Parietal lobe (tissue), 1 donor: ENCODE measurements around the gene PEF1. TPM values are rescaled to one million over a fixed set of nuclear protein-coding genes. Genes with fewer than 3 reads are reported as not detected.

ENCODE experiments used
- total RNA-seq: library from RNA; depleted of rRNA; stranded (reverse); fragments of >200 nt; gene quantifications from one replicate; pipeline ENCODE4 v1.2.3, GENCODE V29; 2014

PEF1 gene
- total RNA-seq: 35.7 TPM

GRCh38 chr1:31644560-31645273 lies at the start of gene PEF1:
Gene PEF1, minus strand, starts transcription at chr1:31644876. Its CDS starts 12 bp downstream, at chr1:31644864.

GRCh38 chr1:31617218-31617915 lies 27.3 kb downstream of the PEF1 start, which contains the start of gene HCRTR1:
Gene HCRTR1, plus strand, starts transcription at chr1:31617689. Its CDS starts 1,504 bp downstream, at chr1:31619193.

Other genes starting within 250 kb of the PEF1 start
- gene SERINC2, start 231.7 kb downstream of the PEF1 start, total RNA-seq: 2.2 TPM
- 1.6 TPM for gene TINAGL1, start 68.4 kb downstream of the PEF1 start, total RNA-seq
- 3.8 TPM for gene HCRTR1, start 27.2 kb downstream of the PEF1 start, total RNA-seq
- gene COL16A1, start 59.1 kb upstream of the PEF1 start, total RNA-seq: 6.9 TPM
- 103 TPM for gene ADGRB2, start 119.5 kb upstream of the PEF1 start, total RNA-seq
- gene SPOCD1, start 171.1 kb upstream of the PEF1 start, total RNA-seq: 0.31 TPM